DOHH2 (cell line): ENCODE measurements around the gene GRID1.

Source experiments
- H3F3A ChIP-seq: fragments of 200-600 bp; sonication (generic), shearing (Covaris generic); 2 replicates; pipeline ENCODE4 v1.6.0; 2016; ENCODE audit warnings: antibody characterized with exemption, mild to moderate bottlenecking; ENCODE audit not compliant: control insufficient read depth, insufficient read depth
- H3K27ac ChIP-seq: fragments of 200-600 bp; sonication (generic); 2 replicates; pipeline ENCODE4 v1.5.1; 2014; ENCODE audit warnings: low read depth, mild to moderate bottlenecking, low read length, moderate library complexity
- H3K27me3 ChIP-seq: fragments of 200-600 bp; sonication (generic); 2 replicates; pipeline ENCODE4 v1.6.1; 2014; ENCODE audit warnings: mild to moderate bottlenecking, low read length, mixed read lengths; ENCODE audit not compliant: control insufficient read depth
- H3K36me3 ChIP-seq: fragments of 200-600 bp; sonication (generic); 2 replicates; pipeline ENCODE4 v1.6.1; 2014; ENCODE audit warnings: mild to moderate bottlenecking, low read length, moderate library complexity, mixed read lengths; ENCODE audit not compliant: control insufficient read depth
- H3K4me1 ChIP-seq: fragments of 200-600 bp; sonication (generic); 2 replicates; pipeline ENCODE4 v1.6.1; 2014; ENCODE audit warnings: mild to moderate bottlenecking, low read length, mixed read lengths; ENCODE audit not compliant: control insufficient read depth
- H3K4me2 ChIP-seq: fragments of 200-600 bp; sonication (generic); 2 replicates; pipeline ENCODE4 v1.6.0; 2014; ENCODE audit warnings: mild to moderate bottlenecking, low read length, moderate library complexity
- H3K4me3 ChIP-seq: fragments of 200-600 bp; sonication (generic); 2 replicates; pipeline ENCODE4 v1.5.1; 2014; ENCODE audit warnings: mild to moderate bottlenecking, low read length, mixed read lengths
- H3K79me2 ChIP-seq: fragments of 200-600 bp; sonication (generic); 2 replicates; pipeline ENCODE4 v1.6.1; 2014; ENCODE audit warnings: mild to moderate bottlenecking, low read length, mixed read lengths; ENCODE audit not compliant: control insufficient read depth
- H3K9me2 ChIP-seq: fragments of 200-600 bp; sonication (generic); replicated peaks from 2 replicates; pipeline ENCODE4 v1.6.1; 2014; ENCODE audit warnings: mild to moderate bottlenecking, low read length, mixed read lengths; ENCODE audit not compliant: control insufficient read depth
- H3K9me3 ChIP-seq: fragments of 200-600 bp; sonication (generic); 2 replicates; pipeline ENCODE4 v1.6.1; 2014; ENCODE audit warnings: antibody characterized with exemption, low read length, mixed read lengths; ENCODE audit not compliant: control insufficient read depth, insufficient read depth
- H4K20me1 ChIP-seq: fragments of 200-600 bp; sonication (generic); 2 replicates; pipeline ENCODE4 v1.6.0; 2014; ENCODE audit warnings: low read depth, mild to moderate bottlenecking, antibody characterized with exemption, low read length, moderate library complexity; ENCODE audit not compliant: control insufficient read depth, insufficient read depth
- CTCF ChIP-seq: fragments of 200-600 bp; sonication (generic); IDR thresholded peaks from one replicate; pipeline ENCODE4 v1.5.1; 2014; ENCODE audit warnings: antibody characterized with exemption, mild to moderate bottlenecking, low read depth, low read length; ENCODE audit not compliant: poor library complexity, severe bottlenecking
- EZH2phosphoT487 ChIP-seq: fragments of 200-600 bp; sonication (generic); IDR thresholded peaks from 2 replicates; pipeline ENCODE4 v1.6.1; 2017; ENCODE audit warnings: borderline replicate concordance, mild to moderate bottlenecking, antibody characterized with exemption, low read length, moderate library complexity, mixed read lengths

The GRID1 gene

GRCh38 chr10:86044029-86044428 is 322.6 kb downstream of the GRID1 start:
- Histone ChIP-seq H4K20me1 (no peaks in the 10 kb centered on the region), H3K4me1 (no peaks in the 10 kb centered on the region), H3K27me3 (no peaks in the 10 kb centered on the region)

GRCh38 chr10:86043236-86043635 is 323.4 kb downstream of the GRID1 start:
- no peak overlapping the region for H3K27ac ChIP-seq
- no peak for TF ChIP-seq CTCF
- H3K36me3 ChIP-seq = no peaks in the 10 kb centered on the region
- H3K4me2 ChIP-seq = no peak overlapping the region
- no peaks in the 10 kb centered on the region for H3K27me3 ChIP-seq
- no peaks in the 10 kb centered on the region for H3F3A ChIP-seq
- no peaks in the 10 kb centered on the region for H3K79me2 ChIP-seq
- no peaks in the 10 kb centered on the region for H3K9me2 ChIP-seq
- no peak overlapping the region for H3K4me3 ChIP-seq
- H3K9me3 ChIP-seq = no peaks in the 10 kb centered on the region
- H3K4me1 ChIP-seq = no peaks in the 10 kb centered on the region
- H4K20me1 ChIP-seq = no peaks in the 10 kb centered on the region

More at GRCh38 chr10:86044029-86044428, 322.6 kb downstream of the GRID1 start:
- TF ChIP-seq EZH2phosphoT487 (no peak), CTCF (no peak)
- no peaks in the 10 kb centered on the region for H3K9me3 ChIP-seq
- H3K79me2 ChIP-seq = no peaks in the 10 kb centered on the region
- H3K27ac ChIP-seq = no peak overlapping the region
- H3F3A ChIP-seq = no peaks in the 10 kb centered on the region
- no peaks in the 10 kb centered on the region for H3K36me3 ChIP-seq
- H3K9me2 ChIP-seq = no peaks in the 10 kb centered on the region
- H3K4me2 ChIP-seq = no peak overlapping the region
- H3K4me3 ChIP-seq = no peak overlapping the region

- no peaks in the 10 kb centered on the region for H3K9me2 ChIP-seq
- TF ChIP-seq EZH2phosphoT487 (no peak), CTCF (no peak)
- H3K27me3 ChIP-seq = no peaks in the 10 kb centered on the region
- no peaks in the 10 kb centered on the region for H3K36me3 ChIP-seq
- no peak overlapping the region for H3K27ac ChIP-seq
- no peaks in the 10 kb centered on the region for H3K79me2 ChIP-seq
- no peak overlapping the region for H3K4me2 ChIP-seq
- H3K9me3 ChIP-seq = no peaks in the 10 kb centered on the region
- H3K4me1 ChIP-seq = no peaks in the 10 kb centered on the region
- H3F3A ChIP-seq = no peaks in the 10 kb centered on the region
- no peaks in the 10 kb centered on the region for H4K20me1 ChIP-seq
- H3K4me3 ChIP-seq = no peak overlapping the region
Measured at GRCh38 chr10:86042161-86042560, 324.4 kb downstream of the GRID1 start.

GRCh38 chr10:86041116-86041515 is 325.5 kb downstream of the GRID1 start:
- H3K27ac ChIP-seq = no peak overlapping the region
- no peak overlapping the region for H3K4me2 ChIP-seq
- H3F3A ChIP-seq = no peaks in the 10 kb centered on the region
- H3K9me2 ChIP-seq = no peaks in the 10 kb centered on the region
- no peaks in the 10 kb centered on the region for H3K27me3 ChIP-seq
- H3K79me2 ChIP-seq = no peaks in the 10 kb centered on the region
- no peaks in the 10 kb centered on the region for H4K20me1 ChIP-seq
- no peaks in the 10 kb centered on the region for H3K9me3 ChIP-seq
- no peaks in the 10 kb centered on the region for H3K36me3 ChIP-seq
- H3K4me1 ChIP-seq = no peaks in the 10 kb centered on the region
- no peak overlapping the region for H3K4me3 ChIP-seq
- TF ChIP-seq CTCF (no peak), EZH2phosphoT487 (no peak)
